WI38 (cell line): ENCODE measurements around the gene C1orf116.

Experiments
- H3K4me3 ChIP-seq: 2 replicates; pipeline ENCODE4 v1.5.1; 2011; ENCODE audit warnings: low read depth, mild to moderate bottlenecking, control low read depth, low read length
- CTCF ChIP-seq: IDR thresholded peaks from 2 replicates; pipeline ENCODE4 v1.5.1; 2012; ENCODE audit warnings: low read depth, mild to moderate bottlenecking, control low read depth, low read length

The C1orf116 gene

DNA sequence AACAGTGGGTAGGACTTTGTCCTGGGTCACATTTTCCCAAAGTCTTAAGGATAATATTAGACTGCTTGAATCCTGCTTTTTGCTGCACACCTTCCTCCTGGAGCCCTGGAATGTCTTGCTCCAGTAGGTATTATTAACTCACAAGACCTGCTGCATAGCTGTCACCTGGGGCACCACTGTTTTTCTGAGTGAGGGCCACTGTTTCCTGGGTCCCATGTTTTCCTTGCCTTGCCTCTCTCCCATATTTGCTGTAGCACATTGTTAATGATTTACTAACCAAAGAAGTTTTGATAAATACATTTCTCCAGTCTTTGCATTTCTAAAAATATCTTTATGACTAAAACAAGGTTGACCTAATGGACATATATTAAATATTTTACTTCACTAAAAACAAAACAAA is 39.8 kb downstream of the C1orf116 start:
- no peak overlapping the region for H3K4me3 ChIP-seq
- TF ChIP-seq CTCF: no peak

- no peak for TF ChIP-seq CTCF
- no peak overlapping the region for H3K4me3 ChIP-seq
Measured at GRCh38 chr1:206987873-206988272, 44.7 kb downstream of the C1orf116 start.

GRCh38 chr1:206986885-206987284 is 45.7 kb downstream of the C1orf116 start:
- H3K4me3 ChIP-seq: no peak overlapping the region
- TF ChIP-seq CTCF: no peak

GRCh38 chr1:206986402-206986801 is 46.2 kb downstream of the C1orf116 start:
- H3K4me3 ChIP-seq: no peak overlapping the region
- no peak for TF ChIP-seq CTCF

- no peak overlapping the region for H3K4me3 ChIP-seq
- TF ChIP-seq CTCF: no peak
Measured at GRCh38 chr1:206985162-206985749, 47.3 kb downstream of the C1orf116 start.

- H3K4me3 ChIP-seq: no peak overlapping the region
- TF ChIP-seq CTCF: peak; percentile 59
Measured at GRCh38 chr1:206982216-206982615, 50.3 kb downstream of the C1orf116 start.

GRCh38 chr1:206979379-206980043 is 53.0 kb downstream of the C1orf116 start:
- TF ChIP-seq CTCF: peak; percentile 55
- no peak overlapping the region for H3K4me3 ChIP-seq
